IPS-18a (cell line): ENCODE results near the gene MINDY4B.
"Not testable (repeated sequence)": the region's sequence is repeated elsewhere in the genome, so short reads cannot be mapped to it uniquely, and the experiment has no call there.

Experiments used
- H3K27ac ChIP-seq: one replicate; pipeline ENCODE4 v1.5.1; 2013; ENCODE audit warnings: low read length
- H3K27me3 ChIP-seq: one replicate; pipeline ENCODE4 v1.6.1; 2013; ENCODE audit warnings: mild to moderate bottlenecking, low read length; ENCODE audit not compliant: control insufficient read depth, insufficient read depth
- H3K36me3 ChIP-seq: one replicate; pipeline ENCODE4 v1.6.1; 2013; ENCODE audit warnings: low read depth, low read length; ENCODE audit not compliant: control insufficient read depth
- H3K4me1 ChIP-seq: one replicate; pipeline ENCODE4 v1.6.1; 2013; ENCODE audit warnings: low read depth, low read length; ENCODE audit not compliant: control insufficient read depth
- H3K4me3 ChIP-seq: one replicate; pipeline ENCODE4 v1.5.1; 2013; ENCODE audit warnings: low read length
- H3K9ac ChIP-seq: one replicate; pipeline ENCODE4 v1.6.1; 2013; ENCODE audit warnings: mild to moderate bottlenecking, low read length, moderate library complexity
- H3K9me3 ChIP-seq: one replicate; pipeline ENCODE4 v1.6.1; 2013; ENCODE audit warnings: low read depth, low read length; ENCODE audit not compliant: control insufficient read depth

MINDY4B gene

GRCh38 chr3:150871192-150871591, 34.0 kb downstream of the MINDY4B start:
- H3K4me3 ChIP-seq, result no peak overlapping the region
- no peak overlapping the region for H3K27ac ChIP-seq
- H3K9me3 ChIP-seq, result no peaks in the 10 kb centered on the region
- no peaks in the 10 kb centered on the region for H3K27me3 ChIP-seq
- H3K9ac ChIP-seq, result no peak overlapping the region
- H3K4me1 ChIP-seq, result no peaks in the 10 kb centered on the region
- H3K36me3 ChIP-seq, result no peaks in the 10 kb centered on the region

- H3K9ac ChIP-seq, result no peak overlapping the region
- no peak overlapping the region for H3K27ac ChIP-seq
- H3K4me3 ChIP-seq, result no peak overlapping the region
- H3K27me3 ChIP-seq, result no peaks in the 10 kb centered on the region
- H3K4me1 ChIP-seq, result no peaks in the 10 kb centered on the region
- no peaks in the 10 kb centered on the region for H3K9me3 ChIP-seq
- H3K36me3 ChIP-seq, result no peaks in the 10 kb centered on the region
Measured at GRCh38 chr3:150870406-150870805, 34.8 kb downstream of the MINDY4B start.

GRCh38 chr3:150868282-150868681, 37.0 kb downstream of the MINDY4B start:
- Histone ChIP-seq H3K9ac (no peak overlapping the region), H3K27me3 (no peaks in the 10 kb centered on the region), H3K9me3 (no peaks in the 10 kb centered on the region), H3K27ac (no peak overlapping the region), H3K4me3 (no peak overlapping the region), H3K4me1 (no peaks in the 10 kb centered on the region), H3K36me3 (no peaks in the 10 kb centered on the region)

GRCh38 chr3:150867434-150867833, 37.8 kb downstream of the MINDY4B start:
- no peaks in the 10 kb centered on the region for H3K4me1 ChIP-seq

GRCh38 chr3:150863921-150864320, 41.3 kb downstream of the MINDY4B start:
- H3K27ac ChIP-seq, H3K27me3 ChIP-seq, H3K36me3 ChIP-seq, H3K9me3 ChIP-seq, H3K4me3 ChIP-seq, H3K4me1 ChIP-seq, H3K9ac ChIP-seq: not testable (repeated sequence)

More at GRCh38 chr3:150867434-150867833, 37.8 kb downstream of the MINDY4B start:
- H3K27ac ChIP-seq, result no peak overlapping the region
- no peak overlapping the region for H3K9ac ChIP-seq
- H3K9me3 ChIP-seq, result no peaks in the 10 kb centered on the region
- no peak overlapping the region for H3K4me3 ChIP-seq
- H3K27me3 ChIP-seq, result no peaks in the 10 kb centered on the region
- H3K36me3 ChIP-seq, result no peaks in the 10 kb centered on the region

- Histone ChIP-seq H3K9ac (no peak overlapping the region), H3K27me3 (no peaks in the 10 kb centered on the region), H3K36me3 (no peaks in the 10 kb centered on the region), H3K9me3 (no peaks in the 10 kb centered on the region), H3K4me1 (no peaks in the 10 kb centered on the region), H3K27ac (no peak overlapping the region), H3K4me3 (no peak overlapping the region)
Measured at GRCh38 chr3:150861851-150862250, 43.4 kb downstream of the MINDY4B start.

- not testable (repeated sequence) for H3K9ac ChIP-seq, H3K27ac ChIP-seq, H3K4me3 ChIP-seq, H3K27me3 ChIP-seq, H3K36me3 ChIP-seq, H3K9me3 ChIP-seq, H3K4me1 ChIP-seq
Measured at GRCh38 chr3:150857936-150858335, 47.3 kb downstream of the MINDY4B start.

- Histone ChIP-seq H3K36me3 (no peaks in the 10 kb centered on the region), H3K4me1 (peaks cover 3% of the 10 kb centered on the region), H3K9me3 (peaks cover 3% of the 10 kb centered on the region), H3K4me3 (no peak overlapping the region), H3K27ac (no peak overlapping the region), H3K27me3 (no peaks in the 10 kb centered on the region), H3K9ac (no peak overlapping the region)
Measured at GRCh38 chr3:150850191-150850590, 55.0 kb downstream of the MINDY4B start.

GRCh38 chr3:150848864-150849263, 56.4 kb downstream of the MINDY4B start:
- Histone ChIP-seq H3K27ac (no peak overlapping the region), H3K9me3 (peaks cover 3% of the 10 kb centered on the region), H3K9ac (no peak overlapping the region), H3K4me1 (peaks cover 7% of the 10 kb centered on the region), H3K27me3 (no peaks in the 10 kb centered on the region), H3K4me3 (no peak overlapping the region), H3K36me3 (no peaks in the 10 kb centered on the region)

GRCh38 chr3:150847433-150847832, 57.8 kb downstream of the MINDY4B start:
- Histone ChIP-seq H3K9me3 (peaks cover 3% of the 10 kb centered on the region), H3K4me3 (no peak overlapping the region), H3K9ac (no peak overlapping the region), H3K27me3 (no peaks in the 10 kb centered on the region), H3K27ac (no peak overlapping the region), H3K36me3 (no peaks in the 10 kb centered on the region), H3K4me1 (peaks cover 12% of the 10 kb centered on the region)

- H3K9me3 ChIP-seq, result no peaks in the 10 kb centered on the region
Measured at GRCh38 chr3:150844484-150844883, 60.8 kb downstream of the MINDY4B start.

GRCh38 chr3:150843241-150843640, 62.0 kb downstream of the MINDY4B start:
- Histone ChIP-seq H3K4me1 (peaks cover 9% of the 10 kb centered on the region), H3K4me3 (no peak overlapping the region), H3K27ac (no peak overlapping the region), H3K9me3 (no peaks in the 10 kb centered on the region), H3K27me3 (peaks cover 26% of the 10 kb centered on the region), H3K36me3 (no peaks in the 10 kb centered on the region), H3K9ac (no peak overlapping the region)

More at GRCh38 chr3:150844484-150844883, 60.8 kb downstream of the MINDY4B start:
- Histone ChIP-seq H3K27ac (no peak overlapping the region), H3K4me1 (peaks cover 12% of the 10 kb centered on the region), H3K36me3 (no peaks in the 10 kb centered on the region), H3K9ac (no peak overlapping the region), H3K4me3 (no peak overlapping the region), H3K27me3 (peaks cover 13% of the 10 kb centered on the region)
